Measurements from ENCODE around the gene SUGP2. TPM values are rescaled to one million over a fixed set of nuclear protein-coding genes. Genes with fewer than 3 reads are reported as not detected.

The SUGP2 gene
- total and polyA plus RNA-seq, 9 of the 15 experiments (the other 6 are each of a cell fraction or from before 2014, with no cell fraction given) = 13.1 to 101 (median 63.1) TPM

GRCh38 chr19:18945297-18945696, 88.0 kb downstream of the SUGP2 start:
- FAIRE-seq (no peak), ATAC-seq (no peak), DNase-seq (ENCODE audit: extremely low read depth in 1 of 4, low spot score in 3 of 4) (no peak)
- no peak for TF ChIP-seq MLLT1 (IDR thresholded peaks at IDR 0.05)
- TF ChIP-seq KDM1A (IDR thresholded peaks at IDR 0.05) = peak; percentile 77 to 81
- TF ChIP-seq SNIP1 (IDR thresholded peaks at IDR 0.05; ENCODE audit: low read depth) = no peak
- peak; percentile 69 for TF ChIP-seq BCOR (IDR thresholded peaks at IDR 0.05)
- peak; percentile 54; the same call in 1 of the 2 replicates for TF ChIP-seq SMARCA5 (IDR thresholded peaks at IDR 0.05)
- TF ChIP-seq RBFOX2 (IDR thresholded peaks at IDR 0.05; ENCODE audit: low read depth, low read length) = no peak
- TF ChIP-seq RBM25 (IDR thresholded peaks at IDR 0.05; ENCODE audit: low read depth, low read length, severe bottlenecking) = peak; percentile 81
- 0 out of 2 replicates have a peak, but pooled peaks have one; percentile 24 for TF ChIP-seq CEBPB (tag; IDR thresholded peaks at IDR 0.05)
- no peak for TF ChIP-seq DLX4 (CRISPR knock-in tag; IDR thresholded peaks at IDR 0.05)
- no peak overlapping the region for H3K4me3 ChIP-seq
- WGBS (ENCODE audit: insufficient coverage, low coverage, missing lambda C conversion rate) = 15% methylated on average over 9 of the region's 9 CpGs
- no peaks in the 10 kb centered on the region for H3K79me2 ChIP-seq (ENCODE audit: control insufficient read depth, insufficient read depth, low read length)
- no peaks in the 10 kb centered on the region for H3K36me3 ChIP-seq (ENCODE audit: control insufficient read depth, insufficient read depth, low read length)
- H3K4me1 ChIP-seq (replicated peaks in 1 of 2; ENCODE audit: control insufficient read depth in 2 of 2, insufficient read depth in 2 of 2, low read length in 2 of 2) = peaks cover 3 to 20% of the 10 kb centered on the region in 2 experiments; a peak in 4 of 5 replicates
- H3K9me1 ChIP-seq (ENCODE audit: control insufficient read depth, insufficient read depth, low read length) = peaks cover 5% of the 10 kb centered on the region
- H2AFZ ChIP-seq (ENCODE audit: low read depth, low read length) = no peak overlapping the region
- H3K27ac ChIP-seq (ENCODE audit: extremely low read depth, low read depth, low read length) = no peak overlapping the region
- POLR2A ChIA-PET = interaction anchor here (0.7 kb wide), 1 partner anchor 106 kb away, joined by 3 read pairs; no protein-coding TSS in a partner anchor
- peaks cover 0 to 13% of the 10 kb centered on the region in 2 experiments; a peak in 1 of 5 replicates for H3K27me3 ChIP-seq (ENCODE audit: control insufficient read depth in 2 of 2, insufficient read depth in 2 of 2, low read length in 2 of 2)
- intact Hi-C loops (cut with micrococcal nuclease) (no loop called here), in situ Hi-C loops (cut with MboI) (no loop called here)
- CTCF ChIA-PET (ENCODE audit: low intra/inter-chr PET ratio) = no interaction called here
- peaks cover 5% of the 10 kb centered on the region for H4K20me1 ChIP-seq (replicated peaks; ENCODE audit: control insufficient read depth, insufficient read depth, low read length)
- H3K9ac ChIP-seq (ENCODE audit: insufficient read depth in 1 of 2, low read depth in 2 of 2, low read length in 2 of 2) = no peak overlapping the region
- no TSS peak for BruUV-seq (replicated peaks)
- H3K4me2 ChIP-seq (ENCODE audit: insufficient read depth, low read length) = no peak overlapping the region
- no peaks in the 10 kb centered on the region for H3K9me3 ChIP-seq (replicated peaks; ENCODE audit: control insufficient read depth, insufficient read depth, low read depth, low read length)

Data from K562 (cell line).